OCI-LY7 (cell line): ENCODE measurements around the gene ANKS1A. TPM values are rescaled to one million over a fixed set of nuclear protein-coding genes. Genes with fewer than 3 reads are reported as not detected.

Experiments used
- BruUV-seq: library from RNA; stranded (reverse); fragments of 400-500 nt; replicated peaks from 2 replicates; lab custom pipeline; 2021; lab: Mats Ljungman, UMichigan
- CTCF ChIA-PET: fragments of 300-600 bp; sonication (Branson Sonifier 250); formaldehyde crosslinking; loops from one replicate; lab custom pipeline; 2022; ENCODE audit warnings: antibody characterized with exemption; ENCODE audit not compliant: unreplicated experiment; lab: Charles Lee
- POLR2A ChIA-PET: fragments of 300-600 bp; sonication (Branson Sonifier 250); formaldehyde crosslinking; loops from one replicate; lab custom pipeline; 2022; ENCODE audit warnings: antibody characterized with exemption; lab: Charles Lee
- DNase-seq: peaks from one replicate; pipeline ENCODE4 v3.0.0-alpha.2; 2015; ENCODE audit warnings: low spot score
- H2AFZ ChIP-seq: fragments of 200-600 bp; sonication (generic), shearing (Covaris generic); 2 replicates; pipeline ENCODE4 v1.6.1; 2014; ENCODE audit warnings: mild to moderate bottlenecking, antibody characterized with exemption, low read length, moderate library complexity
- H3K27ac ChIP-seq: fragments of 200-600 bp; sonication (generic); 2 replicates; pipeline ENCODE4 v1.5.1; 2014; ENCODE audit warnings: mixed run types, low read depth, mild to moderate bottlenecking, moderate library complexity, low read length, inconsistent platforms; ENCODE audit not compliant: poor library complexity, severe bottlenecking
- H3K36me3 ChIP-seq: fragments of 200-600 bp; sonication (generic); 2 replicates; pipeline ENCODE4 v1.6.1; 2014; ENCODE audit warnings: mild to moderate bottlenecking, antibody characterized with exemption, low read length, moderate library complexity, mixed read lengths; ENCODE audit not compliant: insufficient read depth
- H3K4me1 ChIP-seq: fragments of 200-600 bp; sonication (generic); 2 replicates; pipeline ENCODE4 v1.5.1; 2014; ENCODE audit warnings: mild to moderate bottlenecking, low read length; ENCODE audit not compliant: insufficient read depth, poor library complexity, severe bottlenecking
- H3K4me2 ChIP-seq: fragments of 200-600 bp; sonication (generic); 2 replicates; pipeline ENCODE4 v1.6.1; 2014; ENCODE audit warnings: mild to moderate bottlenecking, low read length
- H3K4me3 ChIP-seq: fragments of 200-600 bp; sonication (generic); 2 replicates; pipeline ENCODE4 v1.5.1; 2014; ENCODE audit warnings: mild to moderate bottlenecking, low read depth, low read length; ENCODE audit not compliant: poor library complexity, severe bottlenecking
- H3K79me2 ChIP-seq: fragments of 200-600 bp; sonication (generic); 2 replicates; pipeline ENCODE4 v1.6.1; 2016; ENCODE audit warnings: low read depth, mild to moderate bottlenecking, low read length, moderate library complexity, mixed read lengths; ENCODE audit not compliant: insufficient read depth
- H3K9me2 ChIP-seq: fragments of 200-600 bp; sonication (generic); 2 replicates; pipeline ENCODE4 v1.6.1; 2016; ENCODE audit warnings: mild to moderate bottlenecking, low read length, mixed read lengths; ENCODE audit not compliant: insufficient read depth
- H3K9me3 ChIP-seq: fragments of 200-600 bp; sonication (generic); 2 replicates; pipeline ENCODE4 v1.6.1; 2014; ENCODE audit warnings: mild to moderate bottlenecking, mixed run types, low read length, mixed read lengths
- H4K20me1 ChIP-seq: fragments of 200-600 bp; sonication (generic); 2 replicates; pipeline ENCODE4 v1.6.1; 2014; ENCODE audit warnings: mild to moderate bottlenecking, antibody characterized with exemption, low read length, moderate library complexity, mixed read lengths; ENCODE audit not compliant: insufficient read depth
- CTCF ChIP-seq: fragments of 200-600 bp; sonication (generic); conservative IDR thresholded peaks from 2 replicates; pipeline ENCODE4 v1.5.1; 2014; ENCODE audit warnings: mild to moderate bottlenecking, antibody characterized with exemption, low read length, moderate library complexity, mixed read lengths
- EZH2phosphoT487 ChIP-seq: fragments of 200-600 bp; sonication (generic); IDR thresholded peaks from 2 replicates; pipeline ENCODE4 v1.6.1; 2018; ENCODE audit warnings: low read depth, borderline replicate concordance, mild to moderate bottlenecking, mixed run types, antibody characterized with exemption, low read length, moderate library complexity, mixed read lengths
- intact Hi-C: fragments of 100-400 bp; cut with micrococcal nuclease; formaldehyde crosslinking; loops from one replicate; pipeline ENCODE4 v1.10.0; 2022; ENCODE audit not compliant: unreplicated experiment
- total RNA-seq, 2 experiments: library from RNA; depleted of rRNA in 1 of 2; stranded (reverse); fragments of >200 nt in 1 of 2; shearing (Covaris generic) in 1 of 2; gene quantifications; 2 replicates each; pipeline ENCODE4 v1.2.3, GENCODE V29; 2014 to 2022

Gene ANKS1A
- total RNA-seq, 2 experiments from 2014 or later = 7.8 to 13.8 TPM

- no peaks in the 10 kb centered on the region for H4K20me1 ChIP-seq
- no peak for TF ChIP-seq CTCF
- no peak for TF ChIP-seq EZH2phosphoT487
- no peaks in the 10 kb centered on the region for H3K79me2 ChIP-seq
- H3K4me3 ChIP-seq = no peak overlapping the region
- CTCF ChIA-PET = no interaction called here
- BruUV-seq = no TSS peak
- H3K9me2 ChIP-seq = no peaks in the 10 kb centered on the region
- intact Hi-C loops = no loop called here
- H3K27ac ChIP-seq = no peak overlapping the region
- POLR2A ChIA-PET = no interaction called here
- no peak overlapping the region for H3K4me2 ChIP-seq
- H2AFZ ChIP-seq = no peak overlapping the region
- DNase-seq = no peak
- H3K4me1 ChIP-seq = no peaks in the 10 kb centered on the region
- H3K9me3 ChIP-seq = no peaks in the 10 kb centered on the region
- no peaks in the 10 kb centered on the region for H3K36me3 ChIP-seq
Observed at GRCh38 chr6:35044145-35044745, 155.2 kb downstream of the ANKS1A start.

DNA sequence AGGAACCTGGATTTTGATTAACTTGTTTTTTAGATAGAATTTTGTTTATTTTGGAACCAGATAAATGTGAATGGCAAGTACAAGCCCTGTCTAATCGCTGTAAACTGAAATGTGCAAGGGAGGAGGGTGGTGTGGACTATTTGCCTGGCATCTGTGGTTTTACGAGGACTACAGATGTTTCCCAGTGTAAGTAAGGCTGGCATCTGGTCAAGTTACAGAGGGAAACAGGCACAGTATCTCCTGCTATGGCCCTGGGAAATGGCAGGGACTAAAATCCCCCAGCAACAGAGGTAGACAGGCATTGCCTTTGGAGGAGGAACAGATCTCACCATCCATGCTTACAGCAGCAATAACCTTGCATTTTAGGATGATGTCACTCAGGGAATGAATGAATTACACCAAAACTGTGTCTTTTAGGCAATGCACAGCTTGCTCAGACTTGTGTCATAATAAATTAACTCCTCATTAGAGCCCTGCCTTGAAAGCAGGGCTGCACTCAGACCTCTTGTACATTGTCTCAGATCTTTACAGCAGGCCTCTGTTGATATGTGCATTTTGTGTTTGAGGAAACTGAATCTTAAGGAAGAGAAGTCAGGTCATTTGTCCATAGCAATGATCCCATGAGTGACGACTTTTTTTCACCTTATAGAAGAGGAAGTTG, 155.8 kb downstream of the ANKS1A start:
- Histone ChIP-seq H3K4me3 (no peak overlapping the region), H3K4me2 (no peak overlapping the region), H4K20me1 (no peaks in the 10 kb centered on the region), H3K36me3 (no peaks in the 10 kb centered on the region), H2AFZ (no peak overlapping the region), H3K9me2 (no peaks in the 10 kb centered on the region), H3K9me3 (no peaks in the 10 kb centered on the region), H3K79me2 (no peaks in the 10 kb centered on the region), H3K27ac (no peak overlapping the region), H3K4me1 (no peaks in the 10 kb centered on the region)
- POLR2A ChIA-PET = no interaction called here
- DNase-seq = no peak
- BruUV-seq = no TSS peak
- intact Hi-C loops = no loop called here
- TF ChIP-seq EZH2phosphoT487 (no peak), CTCF (no peak)
- CTCF ChIA-PET = no interaction called here

DNA sequence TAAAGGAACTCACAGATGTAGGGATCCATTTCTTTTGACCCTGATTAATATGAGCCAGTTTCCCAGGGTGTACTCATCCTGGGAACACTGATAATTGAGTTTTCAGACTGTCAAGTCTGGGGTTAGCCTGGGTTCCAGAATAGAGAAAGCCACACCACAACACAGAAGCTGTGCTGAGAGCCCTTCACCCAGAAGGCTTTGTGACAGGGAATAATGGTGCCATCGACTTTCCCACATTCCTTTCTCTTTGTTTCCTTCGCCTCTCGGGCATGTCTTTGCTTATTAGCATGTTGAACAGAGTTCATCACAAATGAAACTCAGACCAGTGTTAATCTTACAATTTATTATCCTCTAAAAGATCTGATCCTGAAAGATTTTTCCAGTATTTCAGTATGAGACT, 157.0 kb downstream of the ANKS1A start:
- Histone ChIP-seq H2AFZ (no peak overlapping the region), H3K4me1 (no peaks in the 10 kb centered on the region), H3K9me2 (no peaks in the 10 kb centered on the region), H3K27ac (no peak overlapping the region), H3K4me3 (no peak overlapping the region), H3K79me2 (no peaks in the 10 kb centered on the region), H3K9me3 (no peaks in the 10 kb centered on the region), H4K20me1 (no peaks in the 10 kb centered on the region), H3K36me3 (no peaks in the 10 kb centered on the region), H3K4me2 (no peak overlapping the region)
- BruUV-seq = no TSS peak
- DNase-seq = no peak
- POLR2A ChIA-PET = no interaction called here
- CTCF ChIA-PET = no interaction called here
- intact Hi-C loops = no loop called here
- TF ChIP-seq EZH2phosphoT487 = no peak
- TF ChIP-seq CTCF = no peak
